ENCODE data around the gene NOL12.
"Not testable (repeated sequence)": the region's sequence is repeated elsewhere in the genome, so short reads cannot be mapped to it uniquely, and the experiment has no call there.

Gene NOL12

DNA sequence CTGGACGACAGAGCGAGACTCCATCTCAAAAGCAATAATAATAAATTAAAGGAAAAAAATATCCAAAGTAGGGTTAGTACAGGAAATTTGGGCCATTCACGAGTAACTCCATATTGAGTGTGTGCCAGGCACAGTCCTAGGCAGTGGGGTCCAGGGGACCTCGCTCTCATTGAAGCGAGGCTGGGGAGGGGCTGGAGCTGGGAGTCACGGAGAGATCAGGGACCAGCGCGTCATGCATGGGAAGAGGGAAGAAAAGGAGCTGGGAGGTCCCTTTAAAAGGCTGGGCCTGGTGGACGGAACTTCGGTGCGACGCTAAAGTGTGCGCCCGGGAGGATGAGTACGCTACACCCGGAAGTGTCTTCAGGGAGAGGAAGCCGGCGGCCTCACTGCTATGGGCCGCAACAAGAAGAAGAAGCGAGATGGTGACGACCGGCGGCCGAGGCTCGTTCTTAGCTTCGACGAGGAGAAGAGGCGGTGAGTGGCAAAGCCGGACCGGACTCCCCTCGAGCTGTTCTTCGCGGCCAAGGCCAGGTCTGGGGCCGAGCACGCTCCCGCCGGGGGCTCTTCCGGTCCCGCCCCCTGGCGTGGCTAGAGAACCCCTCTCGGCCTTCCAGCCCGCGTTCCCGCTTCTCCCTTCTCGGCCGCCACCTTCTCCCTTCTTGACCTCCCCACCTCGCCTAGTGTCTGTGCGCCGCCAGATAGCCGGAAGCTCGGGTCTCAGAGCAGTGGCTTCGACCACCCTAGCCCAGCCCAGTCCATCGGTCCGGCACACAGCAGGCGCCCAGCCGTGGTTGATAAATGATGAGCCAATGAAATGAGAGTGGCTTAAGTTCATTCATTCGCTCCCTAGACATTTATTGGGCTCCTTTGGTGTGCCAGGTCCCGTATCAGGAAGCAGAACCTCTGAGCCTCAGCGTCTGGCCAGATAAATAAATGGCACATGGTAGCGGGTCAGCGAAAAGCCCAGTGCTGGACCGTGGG lies at the start of gene NOL12:
NOL12 (plus strand) TSS at position 342 of the 981 bp plus-strand sequence; CDS start at position 392, 50 bp downstream.
- in situ Hi-C loops (cut with HindIII; ENCODE audit: low sequenced_read_pairs) = no loop called here

DNA sequence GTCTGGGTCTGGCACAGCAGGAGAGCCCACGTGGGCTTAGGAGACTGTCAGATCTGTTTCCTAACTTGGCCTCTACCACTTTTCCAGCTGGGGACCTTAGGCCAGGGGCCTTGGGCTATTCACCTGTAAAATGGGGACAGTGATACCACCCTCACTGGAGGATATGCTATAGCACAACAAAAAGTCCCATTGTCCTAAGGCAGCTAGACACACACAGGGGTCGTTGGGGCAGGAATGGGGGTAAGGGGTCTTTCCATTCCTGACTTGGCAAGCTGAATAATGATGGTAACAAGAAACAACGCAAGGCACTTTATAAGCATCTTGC lies 49.2 kb upstream of the NOL12 start:
- in situ Hi-C loops (cut with HindIII; ENCODE audit: low sequenced_read_pairs) = no loop called here

- in situ Hi-C loops (cut with HindIII; ENCODE audit: low sequenced_read_pairs) = no loop called here
Measured at GRCh38 chr22:37638391-37639069, 47.6 kb upstream of the NOL12 start.

- in situ Hi-C loops (cut with HindIII; ENCODE audit: low sequenced_read_pairs) = no loop called here
Measured at GRCh38 chr22:37639070-37639760, 46.9 kb upstream of the NOL12 start, which contains the start of gene SH3BP1. TSS of gene SH3BP1 (plus strand) at chr22:37639669. CDS start at chr22:37639788, 119 bp downstream.

DNA sequence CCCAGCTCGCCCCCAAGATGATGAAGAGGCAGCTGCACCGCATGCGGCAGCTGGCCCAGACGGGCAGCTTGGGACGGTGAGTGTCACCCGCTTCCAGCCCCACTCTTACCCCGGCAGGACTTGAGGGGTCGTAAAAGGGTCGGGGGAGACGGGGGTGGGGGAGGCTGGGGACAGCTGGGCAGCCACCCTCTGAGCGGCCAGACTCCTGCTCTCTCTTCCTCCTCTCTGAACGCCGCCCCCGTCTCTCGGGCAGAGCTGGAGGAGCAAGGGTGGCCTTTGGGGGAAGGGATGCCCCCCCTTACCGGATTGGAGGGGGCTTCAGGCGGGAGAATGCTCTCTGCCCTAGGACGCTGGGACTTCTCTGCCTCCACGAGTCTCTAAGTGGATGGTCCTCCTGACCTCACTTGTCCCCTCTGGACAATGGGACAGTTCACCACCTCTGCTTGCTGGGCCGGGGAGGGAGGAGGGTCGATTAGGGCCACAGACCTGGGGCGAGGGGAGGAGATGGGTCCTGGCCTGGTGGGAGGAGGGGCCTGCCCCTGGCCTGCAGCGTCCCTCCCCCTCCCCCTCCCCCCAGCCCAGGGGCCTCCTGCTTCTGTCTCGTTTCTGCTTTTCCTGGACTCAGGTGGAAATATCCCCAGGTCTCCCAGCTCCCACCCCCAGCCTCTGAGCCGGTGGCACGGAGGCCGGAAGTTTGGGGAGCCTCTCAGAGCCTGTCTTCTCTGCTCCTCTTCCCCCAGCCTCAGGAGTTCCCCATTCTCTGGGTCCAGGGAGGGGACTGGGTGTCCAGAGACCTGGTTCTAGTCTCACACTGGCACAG lies 46.2 kb upstream of the NOL12 start:
- in situ Hi-C loops (cut with HindIII; ENCODE audit: low sequenced_read_pairs) = no loop called here

GRCh38 chr22:37640591-37641560 lies 45.3 kb upstream of the NOL12 start:
- in situ Hi-C loops (cut with HindIII; ENCODE audit: low sequenced_read_pairs) = no loop called here

GRCh38 chr22:37641561-37641949 lies 44.6 kb upstream of the NOL12 start:
- in situ Hi-C loops (cut with HindIII; ENCODE audit: low sequenced_read_pairs) = no loop called here

DNA sequence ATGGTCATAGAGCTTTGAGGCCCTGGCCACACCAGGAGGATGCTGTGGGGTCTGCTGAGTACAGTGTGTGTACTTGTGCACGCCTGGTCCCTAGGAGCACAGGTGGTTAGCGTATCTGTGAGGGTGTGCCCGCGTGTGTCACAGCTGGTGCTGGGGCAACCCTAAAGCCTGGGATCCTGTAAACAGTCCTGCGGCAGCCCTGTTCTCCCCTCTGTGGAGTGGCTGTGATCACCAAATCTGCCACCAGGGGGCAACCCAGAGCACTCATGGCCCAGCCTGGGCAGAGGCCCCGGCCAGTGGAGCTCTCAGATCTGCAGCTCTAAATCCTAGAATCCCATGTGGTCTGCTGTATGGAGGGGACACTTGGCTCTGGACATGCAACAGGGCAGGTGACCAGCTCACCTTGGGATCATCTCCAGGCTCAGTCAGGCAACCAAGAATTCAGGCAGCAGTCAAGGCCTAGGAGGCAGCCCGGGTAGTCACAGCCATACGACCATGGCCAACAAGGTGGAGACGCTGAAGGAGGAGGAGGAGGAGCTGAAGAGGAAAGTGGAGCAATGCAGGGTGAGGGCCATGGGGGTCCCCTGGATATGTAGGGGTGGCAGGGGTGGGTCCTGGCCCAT lies 42.8 kb upstream of the NOL12 start:
- in situ Hi-C loops (cut with HindIII; ENCODE audit: low sequenced_read_pairs) = no loop called here

DNA sequence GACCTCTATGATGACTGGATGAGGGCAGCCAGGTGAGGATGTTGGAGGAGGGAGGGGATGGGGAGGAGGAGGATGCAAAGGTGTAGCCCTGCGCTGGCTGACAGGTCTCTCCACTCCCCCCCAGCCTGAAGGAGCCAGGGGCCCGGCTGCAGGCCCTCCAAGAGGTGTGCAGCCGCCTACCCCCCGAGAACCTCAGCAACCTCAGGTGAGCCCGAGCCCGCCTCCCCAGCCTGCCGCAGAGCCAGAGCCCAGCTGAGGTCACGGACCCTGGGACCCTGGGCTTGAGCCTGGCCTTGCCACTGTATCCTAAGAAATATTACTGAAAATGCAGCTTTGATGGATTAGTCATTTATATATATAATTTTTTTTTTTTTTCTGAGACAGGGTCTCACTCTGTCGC lies 38.8 kb upstream of the NOL12 start:
- in situ Hi-C loops (cut with HindIII; ENCODE audit: low sequenced_read_pairs) = no loop called here

- in situ Hi-C loops (cut with HindIII; ENCODE audit: low sequenced_read_pairs) = no loop called here
Measured at GRCh38 chr22:37647928-37648327, 38.2 kb upstream of the NOL12 start.

GRCh38 chr22:37650463-37651136 lies 35.5 kb upstream of the NOL12 start:
- in situ Hi-C loops (cut with HindIII; ENCODE audit: low sequenced_read_pairs) = no loop called here

- in situ Hi-C loops (cut with HindIII; ENCODE audit: low sequenced_read_pairs) = no loop called here
Measured at GRCh38 chr22:37654563-37655251, 31.4 kb upstream of the NOL12 start.

DNA sequence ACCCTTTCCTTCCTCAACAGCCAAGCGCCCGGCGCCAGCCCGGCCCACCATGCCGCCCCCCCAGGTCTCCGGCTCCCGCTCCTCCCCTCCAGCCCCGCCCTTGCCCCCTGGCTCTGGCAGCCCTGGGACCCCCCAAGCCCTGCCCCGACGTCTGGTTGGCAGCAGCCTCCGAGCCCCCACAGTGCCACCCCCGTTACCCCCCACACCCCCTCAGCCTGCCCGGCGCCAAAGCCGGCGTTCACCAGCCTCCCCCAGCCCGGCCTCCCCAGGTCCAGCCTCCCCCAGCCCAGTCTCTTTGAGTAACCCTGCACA lies 30.9 kb upstream of the NOL12 start:
- in situ Hi-C loops (cut with HindIII; ENCODE audit: low sequenced_read_pairs) = no loop called here

- in situ Hi-C loops (cut with HindIII; ENCODE audit: low sequenced_read_pairs) = not testable (repeated sequence)
Measured at GRCh38 chr22:37656583-37656982, 29.6 kb upstream of the NOL12 start.

GRCh38 chr22:37657590-37658132 lies 28.5 kb upstream of the NOL12 start:
- in situ Hi-C loops (cut with HindIII; ENCODE audit: low sequenced_read_pairs) = no loop called here

DNA sequence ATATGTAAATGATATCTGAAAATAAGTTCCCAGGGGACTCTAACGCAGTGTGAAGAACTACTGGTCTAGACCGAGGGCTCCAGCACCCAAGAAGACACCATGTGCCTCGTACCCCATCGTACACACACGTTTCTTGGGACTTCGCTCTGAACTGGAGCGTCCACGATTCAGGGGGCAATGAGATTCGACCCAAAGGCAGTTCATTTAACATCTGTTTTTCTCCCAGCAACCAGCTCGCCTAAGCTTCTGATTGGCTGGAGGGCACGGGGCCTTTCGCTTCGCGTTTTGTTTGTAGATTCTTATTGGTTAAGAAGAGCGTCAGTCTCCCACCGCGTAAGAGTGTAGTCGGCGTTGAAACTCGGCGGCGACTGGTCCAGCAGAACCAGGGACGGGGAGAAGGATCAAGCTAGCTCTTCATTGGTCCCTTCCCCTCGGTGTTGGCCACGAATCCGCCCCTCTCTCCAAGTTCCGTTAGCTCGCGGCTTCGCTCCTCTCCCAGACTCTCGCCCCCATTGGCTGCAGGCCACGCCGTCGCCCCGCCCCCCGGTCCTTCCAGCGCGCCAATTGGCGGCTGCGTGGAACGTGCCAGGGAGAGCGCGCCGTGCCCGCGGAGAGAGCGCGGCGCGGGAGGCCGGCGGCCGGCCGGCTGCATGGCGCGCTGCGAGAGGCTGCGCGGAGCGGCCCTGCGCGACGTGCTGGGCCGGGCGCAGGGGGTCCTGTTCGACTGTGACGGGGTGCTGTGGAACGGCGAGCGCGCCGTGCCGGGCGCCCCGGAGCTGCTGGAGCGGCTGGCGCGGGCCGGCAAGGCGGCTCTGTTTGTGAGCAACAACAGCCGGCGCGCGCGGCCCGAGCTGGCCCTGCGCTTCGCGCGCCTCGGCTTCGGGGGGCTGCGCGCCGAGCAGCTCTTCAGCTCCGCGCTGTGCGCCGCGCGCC lies 27.7 kb upstream of the NOL12 start, which contains the start of gene PDXP:
PDXP (plus strand) TSS at position 591 of the 933 bp plus-strand sequence; CDS start at position 651, 60 bp downstream.
- in situ Hi-C loops (cut with HindIII; ENCODE audit: low sequenced_read_pairs) = no loop called here
